ENCODE data around the gene CIRBP.
"Not testable (repeated sequence)": the region's sequence is repeated elsewhere in the genome, so short reads cannot be mapped to it uniquely, and the experiment has no call there.

CIRBP gene

DNA sequence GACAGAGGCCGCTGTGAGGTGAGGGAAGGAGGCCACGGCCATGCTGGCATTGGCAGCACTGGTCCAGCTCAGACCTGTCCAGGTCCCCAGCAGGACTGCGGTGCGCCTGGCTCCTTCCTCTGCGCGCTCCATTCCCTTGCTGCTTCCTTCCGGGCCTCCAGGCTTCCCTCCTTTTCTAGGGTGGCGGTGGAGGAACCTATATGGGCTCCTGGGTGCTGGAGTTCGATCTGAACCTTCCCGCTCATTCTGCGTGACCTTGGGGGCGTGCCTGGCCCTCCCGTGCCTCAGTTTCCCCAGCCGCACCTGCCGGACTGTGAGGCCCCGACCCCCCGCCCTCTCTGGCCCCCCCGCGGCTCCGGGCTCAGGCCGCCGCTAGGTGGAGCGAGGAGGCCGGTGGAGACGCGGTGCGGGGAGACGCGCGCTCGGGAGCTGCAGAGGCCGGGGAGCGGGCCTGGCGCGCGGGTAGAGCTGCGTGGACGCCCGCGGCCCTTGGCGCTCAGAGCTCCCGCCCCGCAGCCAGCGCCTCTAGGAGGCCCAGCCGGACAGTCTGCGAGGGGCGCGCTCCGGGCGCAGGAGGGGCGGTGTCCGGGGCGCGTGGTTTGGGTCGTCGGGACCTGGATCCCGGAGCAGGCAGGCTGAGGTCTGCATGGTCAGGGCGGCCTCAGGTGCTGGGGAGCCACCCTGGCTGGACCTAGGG lies 46.5 kb downstream of the CIRBP start:
- DNase-seq = no peak

DNA sequence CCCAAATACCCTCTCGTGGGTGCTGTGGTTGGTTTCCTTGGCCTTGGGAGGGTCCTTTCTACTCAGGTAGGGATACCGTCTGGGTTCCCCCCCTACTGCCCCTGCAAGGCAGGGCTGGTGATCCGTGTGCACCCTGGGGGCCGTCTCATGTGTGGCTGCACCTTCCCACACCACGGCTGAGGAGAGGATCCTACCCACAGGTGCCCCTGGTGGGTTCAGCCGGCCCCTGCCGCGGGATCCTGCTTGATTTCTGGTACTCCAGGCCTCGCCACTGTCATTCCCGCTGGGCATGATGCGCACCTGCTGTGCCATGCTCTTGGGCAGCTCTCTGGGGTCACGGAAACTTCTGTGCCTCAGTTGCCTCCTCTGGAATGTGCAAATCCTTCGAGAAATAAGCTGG lies 47.3 kb downstream of the CIRBP start:
- no peak for DNase-seq

DNA sequence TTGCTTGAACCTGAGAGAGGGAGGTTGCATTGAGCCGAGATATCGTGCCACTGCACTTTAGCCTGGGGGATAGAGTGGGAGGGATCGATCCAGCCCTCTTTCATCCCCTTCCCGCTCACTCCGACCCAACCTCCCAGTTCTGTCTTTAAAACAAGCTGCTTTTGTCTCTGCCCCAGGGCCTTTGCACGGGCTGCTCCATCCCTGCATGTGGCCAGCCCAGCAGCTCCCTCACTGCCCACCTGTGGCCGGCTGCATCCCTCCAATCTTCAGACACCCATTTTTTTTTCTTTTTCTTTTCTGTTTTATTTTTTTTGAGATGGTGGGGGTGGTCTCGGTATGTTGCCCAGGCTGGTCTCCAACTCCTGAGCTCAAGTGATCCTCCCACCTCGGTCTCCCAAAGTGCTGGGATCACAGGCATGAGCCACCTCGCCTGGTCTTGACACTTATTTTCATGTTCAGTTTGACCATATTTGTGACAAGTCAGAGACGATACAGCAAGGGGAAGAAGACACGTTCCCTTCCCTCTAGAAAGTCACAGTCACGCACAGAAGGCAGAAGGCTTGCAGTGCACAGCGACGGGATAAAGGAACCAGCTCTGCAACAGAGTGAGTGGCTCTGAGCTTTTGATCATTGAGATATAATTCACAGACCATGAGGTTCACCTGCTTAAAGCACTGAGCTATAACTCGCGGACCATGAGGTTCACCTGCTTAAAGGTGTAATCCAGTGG lies 48.3 kb downstream of the CIRBP start:
- DNase-seq = no peak

DNA sequence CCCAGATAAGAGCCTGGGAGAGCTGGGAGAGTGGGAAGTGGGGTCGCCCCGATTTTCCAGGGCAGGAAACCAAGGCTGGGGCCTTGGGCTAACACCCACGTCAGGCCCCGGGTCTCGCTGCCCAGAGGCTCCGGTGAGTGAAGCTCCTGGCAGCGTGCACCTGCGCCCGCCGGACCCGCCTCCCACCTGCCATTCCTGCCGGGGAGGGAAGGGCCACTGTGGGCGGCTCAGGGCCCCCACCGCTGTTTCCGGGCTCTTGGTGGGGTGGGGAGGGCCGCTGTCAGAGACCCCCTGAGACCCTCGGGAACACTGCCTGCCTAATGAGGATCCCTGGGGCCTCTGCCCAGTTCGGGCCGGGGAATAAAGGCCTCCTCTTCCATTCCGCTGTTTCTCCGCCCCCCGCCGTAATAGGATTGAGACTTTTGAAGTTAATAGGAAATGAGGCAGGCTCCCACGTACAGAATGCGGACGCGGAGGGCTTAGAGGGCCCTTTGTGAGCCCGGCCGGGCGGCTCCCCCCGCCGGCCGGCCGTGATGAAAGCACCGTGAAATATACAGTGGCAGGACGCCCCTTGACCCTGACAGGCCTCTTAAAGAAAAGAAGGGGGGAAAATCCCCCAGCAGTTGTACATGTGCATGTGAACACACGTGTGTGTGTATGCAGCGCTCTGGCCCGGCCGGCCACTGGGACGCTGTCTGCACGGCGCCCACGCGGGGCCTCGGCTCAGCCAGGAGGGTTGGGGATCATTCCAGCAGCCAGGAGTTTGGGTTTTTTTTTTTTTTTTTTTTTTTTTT lies 49.7 kb downstream of the CIRBP start:
- no peak for DNase-seq

DNA sequence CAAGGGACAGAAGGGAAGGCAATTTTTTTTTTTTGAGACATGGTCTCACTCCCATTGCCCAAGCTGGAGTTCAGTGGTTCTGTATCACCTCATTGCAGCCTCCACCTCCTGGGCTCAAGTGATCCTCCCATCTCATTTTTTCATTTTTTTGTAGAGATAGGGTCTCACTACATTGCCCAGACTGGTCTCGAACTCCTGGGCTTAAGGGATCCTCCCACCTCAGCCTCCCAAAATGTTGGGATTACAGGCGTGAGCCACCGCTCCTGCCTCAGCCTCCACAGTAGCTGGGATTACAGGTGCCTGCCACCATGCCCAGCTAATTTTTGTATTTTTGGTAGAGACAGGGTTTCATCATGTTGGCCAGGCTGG lies 51.1 kb downstream of the CIRBP start:
- not testable (repeated sequence) for DNase-seq

DNA sequence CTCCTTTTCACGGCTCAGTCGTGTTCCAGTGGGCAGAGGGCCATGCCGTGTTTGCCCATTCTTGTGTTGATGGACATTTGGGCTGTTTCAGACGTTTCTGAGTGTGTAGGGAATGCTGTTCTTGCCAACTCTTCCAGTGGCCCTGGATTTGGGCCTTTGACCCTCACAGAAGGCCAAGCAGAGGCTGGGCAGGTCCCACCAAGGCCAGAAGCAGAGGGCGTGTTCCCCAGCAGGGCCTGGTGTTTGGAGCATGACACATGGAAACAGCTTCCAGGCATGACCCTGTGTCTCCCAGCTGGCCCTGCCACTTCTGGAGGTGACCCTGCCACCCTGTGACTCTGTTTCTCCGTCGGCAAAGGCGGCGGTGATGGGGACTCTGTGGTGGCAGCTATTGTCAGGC lies 52.4 kb downstream of the CIRBP start:
- no peak for DNase-seq

DNA sequence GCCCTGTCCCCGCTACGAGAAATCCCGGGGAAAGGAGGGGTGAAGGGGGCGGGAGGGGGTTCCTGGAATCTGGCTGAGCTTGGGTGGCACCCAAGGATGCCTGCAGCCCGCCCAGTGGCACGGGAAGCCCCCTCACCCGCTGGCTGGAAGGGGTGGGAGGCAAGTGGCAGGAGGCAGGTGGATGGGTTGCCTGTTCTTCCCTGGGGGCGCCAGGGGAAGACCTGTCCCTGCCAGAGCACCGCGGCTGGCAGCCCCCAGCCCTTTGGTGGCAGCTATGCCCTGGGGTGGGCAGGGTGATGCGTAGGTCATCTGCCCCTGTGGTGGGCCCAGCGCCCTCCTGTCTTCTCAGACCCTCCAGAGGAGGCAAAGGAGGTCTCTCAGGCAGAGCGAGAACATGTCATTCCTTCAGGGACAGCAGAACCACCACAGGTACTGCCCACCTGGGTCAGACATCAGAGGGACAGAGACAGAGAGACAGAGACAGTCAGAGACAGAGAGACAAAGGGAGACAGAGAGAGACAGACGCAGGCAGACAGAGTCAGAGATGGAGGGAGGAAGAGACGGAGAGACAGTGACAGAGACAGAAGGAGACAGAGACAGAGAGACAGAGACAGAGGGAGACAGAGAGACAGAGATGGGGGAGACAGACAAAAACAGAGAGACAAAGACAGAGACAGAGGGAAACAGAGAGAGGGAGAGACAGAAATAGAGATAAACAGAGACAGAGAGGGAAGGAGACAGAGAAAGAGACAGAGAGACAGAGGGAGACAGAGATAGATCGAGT lies 53.3 kb downstream of the CIRBP start:
- DNase-seq = no peak

DNA sequence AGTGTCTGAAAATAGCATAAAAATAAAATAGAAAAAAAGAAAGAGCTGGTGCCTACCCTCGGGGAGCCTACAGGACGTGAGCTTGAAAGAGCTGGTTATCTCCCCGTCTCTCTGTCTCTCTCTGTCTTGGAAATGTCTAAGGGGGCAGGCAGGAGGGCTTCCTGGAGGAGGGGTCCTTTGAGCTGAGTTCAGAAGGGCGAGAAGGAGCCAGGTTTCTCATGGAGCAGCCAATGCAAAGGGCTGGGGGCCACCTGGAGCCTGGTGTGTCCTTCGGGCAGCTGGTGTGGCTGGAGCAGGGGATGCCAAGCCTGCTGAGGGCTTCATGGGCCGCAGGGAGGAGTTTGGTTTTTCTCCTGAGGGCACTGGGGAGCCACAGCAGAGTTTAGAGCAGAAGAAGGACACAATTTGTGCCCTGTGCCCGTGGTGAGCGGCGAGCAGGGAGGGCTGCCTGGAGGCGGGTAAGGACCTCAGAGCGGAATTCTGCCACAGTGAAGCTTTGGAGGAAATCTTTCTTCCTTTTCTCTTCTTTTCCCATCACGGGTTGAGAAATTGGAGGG lies 55.2 kb downstream of the CIRBP start:
- no peak for DNase-seq
